ENCODE data around the gene MTFR1L.

DNA sequence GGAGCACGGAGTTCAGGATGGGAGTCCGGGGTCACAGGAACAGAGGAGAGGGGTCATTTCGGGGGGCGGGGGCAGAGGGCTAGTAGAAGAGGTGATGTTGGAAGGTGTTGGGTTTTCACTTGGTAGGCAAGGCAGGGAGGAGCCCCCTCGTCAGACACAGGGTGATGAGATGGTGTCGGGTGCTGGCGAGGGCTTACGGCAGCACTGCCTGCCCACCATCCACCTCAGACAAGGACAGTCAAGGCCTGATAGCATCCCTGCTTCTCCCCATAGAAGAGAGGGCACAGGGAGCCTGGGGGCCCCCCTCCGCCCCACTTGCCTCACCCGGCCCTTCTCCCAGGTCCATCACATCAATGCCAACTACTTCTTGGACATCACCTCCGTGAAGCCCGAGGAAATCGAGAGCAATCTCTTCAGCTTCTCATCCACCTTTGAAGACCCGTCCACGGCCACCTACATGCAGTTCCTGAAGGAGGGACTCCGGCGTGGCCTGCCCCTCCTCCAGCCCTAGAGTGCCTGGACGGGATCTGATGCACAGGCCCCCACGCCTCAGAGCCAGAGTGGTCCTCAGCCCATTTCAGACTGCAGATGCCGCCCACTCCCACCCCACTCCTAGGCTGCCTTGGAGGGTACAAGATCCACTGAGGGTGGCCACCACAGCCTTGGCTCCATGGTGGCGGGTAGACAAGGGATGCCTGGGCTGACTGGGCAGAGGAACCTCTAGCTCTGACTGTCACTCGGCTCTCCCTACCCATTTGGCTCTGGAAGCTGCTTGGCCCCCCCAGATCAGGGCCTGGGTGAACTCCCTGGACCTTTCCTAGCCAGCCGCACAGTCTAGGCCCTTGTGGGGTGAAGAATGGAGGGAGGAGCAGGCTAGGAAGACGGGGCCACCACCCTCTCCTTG lies 4.3 kb upstream of the MTFR1L start:
- TF ChIP-seq, protein P1, sequence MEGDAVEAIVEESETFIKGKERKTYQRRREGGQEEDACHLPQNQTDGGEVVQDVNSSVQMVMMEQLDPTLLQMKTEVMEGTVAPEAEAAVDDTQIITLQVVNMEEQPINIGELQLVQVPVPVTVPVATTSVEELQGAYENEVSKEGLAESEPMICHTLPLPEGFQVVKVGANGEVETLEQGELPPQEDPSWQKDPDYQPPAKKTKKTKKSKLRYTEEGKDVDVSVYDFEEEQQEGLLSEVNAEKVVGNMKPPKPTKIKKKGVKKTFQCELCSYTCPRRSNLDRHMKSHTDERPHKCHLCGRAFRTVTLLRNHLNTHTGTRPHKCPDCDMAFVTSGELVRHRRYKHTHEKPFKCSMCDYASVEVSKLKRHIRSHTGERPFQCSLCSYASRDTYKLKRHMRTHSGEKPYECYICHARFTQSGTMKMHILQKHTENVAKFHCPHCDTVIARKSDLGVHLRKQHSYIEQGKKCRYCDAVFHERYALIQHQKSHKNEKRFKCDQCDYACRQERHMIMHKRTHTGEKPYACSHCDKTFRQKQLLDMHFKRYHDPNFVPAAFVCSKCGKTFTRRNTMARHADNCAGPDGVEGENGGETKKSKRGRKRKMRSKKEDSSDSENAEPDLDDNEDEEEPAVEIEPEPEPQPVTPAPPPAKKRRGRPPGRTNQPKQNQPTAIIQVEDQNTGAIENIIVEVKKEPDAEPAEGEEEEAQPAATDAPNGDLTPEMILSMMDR (conservative IDR thresholded peaks at IDR 0.05; ENCODE audit: low read length), result no peak
- no peak for TF ChIP-seq EZH2phosphoT487 (IDR thresholded peaks at IDR 0.05; ENCODE audit: borderline replicate concordance, low read depth, low read length)

Data from OCI-LY7 (cell line).